MM.1S (cell line): Measurements from ENCODE around the gene FBLN1.

Experiments used
- DNase-seq: peaks from one replicate; pipeline ENCODE4 v3.0.0-alpha.2; 2015
- H2AFZ ChIP-seq: fragments of 300-600 bp; sonication (generic); 2 replicates; pipeline ENCODE4 v1.6.0; 2016; ENCODE audit warnings: antibody characterized with exemption, low read length
- H3F3A ChIP-seq: fragments of 300-600 bp; sonication (generic); 2 replicates; pipeline ENCODE4 v1.6.1; 2016; ENCODE audit warnings: mild to moderate bottlenecking, antibody characterized with exemption, low read length, moderate library complexity, mixed read lengths; ENCODE audit not compliant: insufficient read depth
- H3K27ac ChIP-seq: fragments of 300-600 bp; sonication (generic); 2 replicates; pipeline ENCODE4 v1.5.1; 2016; ENCODE audit warnings: mild to moderate bottlenecking, low read length
- H3K27me3 ChIP-seq: fragments of 300-600 bp; sonication (generic); replicated peaks from 2 replicates; pipeline ENCODE4 v1.6.0; 2016; ENCODE audit warnings: low read length; ENCODE audit not compliant: insufficient read depth
- H3K36me3 ChIP-seq: fragments of 300-600 bp; sonication (generic); replicated peaks from 2 replicates; pipeline ENCODE4 v1.6.1; 2016; ENCODE audit warnings: mild to moderate bottlenecking, low read length, mixed read lengths; ENCODE audit not compliant: insufficient read depth
- H3K4me1 ChIP-seq: fragments of 300-600 bp; sonication (generic); 2 replicates; pipeline ENCODE4 v1.6.1; 2016; ENCODE audit warnings: low read length, mixed read lengths
- H3K4me2 ChIP-seq: fragments of 300-600 bp; sonication (generic); 2 replicates; pipeline ENCODE4 v1.6.0; 2016; ENCODE audit warnings: low read depth, low read length
- H3K4me3 ChIP-seq: fragments of 300-600 bp; sonication (generic); 2 replicates; pipeline ENCODE4 v1.5.1; 2016; ENCODE audit warnings: low read length, mixed read lengths
- H3K79me2 ChIP-seq: fragments of 300-600 bp; sonication (generic); 2 replicates; pipeline ENCODE4 v1.6.1; 2016; ENCODE audit warnings: mixed run types, low read length, mixed read lengths
- H3K9ac ChIP-seq: fragments of 300-600 bp; sonication (generic); 2 replicates; pipeline ENCODE4 v1.6.1; 2016; ENCODE audit warnings: low read length, mixed read lengths
- H3K9me2 ChIP-seq: fragments of 300-600 bp; sonication (generic); replicated peaks from 2 replicates; pipeline ENCODE4 v1.6.1; 2016; ENCODE audit warnings: mild to moderate bottlenecking, low read length, mixed read lengths; ENCODE audit not compliant: insufficient read depth
- H3K9me3 ChIP-seq: fragments of 300-600 bp; sonication (generic); replicated peaks from 2 replicates; pipeline ENCODE4 v1.6.1; 2016; ENCODE audit warnings: mild to moderate bottlenecking, low read length, mixed read lengths; ENCODE audit not compliant: insufficient read depth
- H4K20me1 ChIP-seq: fragments of 300-600 bp; sonication (generic); 2 replicates; pipeline ENCODE4 v1.6.1; 2016; ENCODE audit warnings: mild to moderate bottlenecking, low read length, moderate library complexity, mixed read lengths; ENCODE audit not compliant: insufficient read depth
- CTCF ChIP-seq: fragments of 300-600 bp; sonication (generic); IDR thresholded peaks from 2 replicates; pipeline ENCODE4 v1.5.1; 2016; ENCODE audit warnings: antibody characterized with exemption, low read length, mixed read lengths
- EZH2 ChIP-seq: fragments of 300-600 bp; sonication (generic); optimal IDR thresholded peaks from 2 replicates; pipeline ENCODE3; 2017; ENCODE audit warnings: low read depth, mild to moderate bottlenecking, antibody characterized with exemption, low read length, mixed read lengths
- EZH2phosphoT487 ChIP-seq: fragments of 300-600 bp; sonication (generic); IDR thresholded peaks from 2 replicates; pipeline ENCODE4 v1.6.1; 2018; ENCODE audit warnings: antibody characterized with exemption, low read length

The FBLN1 gene

GRCh38 chr22:45488764-45489370, 13.8 kb upstream of the FBLN1 start:
- H3K9me2 ChIP-seq = no peaks in the 10 kb centered on the region
- no peak overlapping the region for H3K4me3 ChIP-seq
- H3K4me1 ChIP-seq = no peaks in the 10 kb centered on the region
- H2AFZ ChIP-seq = no peak overlapping the region
- no peak for DNase-seq
- H3K27ac ChIP-seq = no peak overlapping the region
- no peak overlapping the region for H3K4me2 ChIP-seq
- peaks cover 92% of the 10 kb centered on the region for H3K27me3 ChIP-seq
- H3K9me3 ChIP-seq = no peaks in the 10 kb centered on the region
- no peak for TF ChIP-seq EZH2phosphoT487
- TF ChIP-seq EZH2 = no peak
- no peak for TF ChIP-seq CTCF
- no peaks in the 10 kb centered on the region for H3K36me3 ChIP-seq
- no peaks in the 10 kb centered on the region for H4K20me1 ChIP-seq
- no peaks in the 10 kb centered on the region for H3F3A ChIP-seq
- no peaks in the 10 kb centered on the region for H3K79me2 ChIP-seq
- no peak overlapping the region for H3K9ac ChIP-seq

GRCh38 chr22:45490836-45491235, 11.8 kb upstream of the FBLN1 start:
- H3F3A ChIP-seq = no peaks in the 10 kb centered on the region
- H3K4me1 ChIP-seq = no peaks in the 10 kb centered on the region
- no peak for TF ChIP-seq CTCF
- TF ChIP-seq EZH2 = no peak
- no peak for TF ChIP-seq EZH2phosphoT487
- no peak overlapping the region for H3K27ac ChIP-seq
- H3K4me2 ChIP-seq = no peak overlapping the region
- H3K36me3 ChIP-seq = no peaks in the 10 kb centered on the region
- no peaks in the 10 kb centered on the region for H3K9me3 ChIP-seq
- peaks cover 85% of the 10 kb centered on the region for H3K27me3 ChIP-seq
- H3K9me2 ChIP-seq = no peaks in the 10 kb centered on the region
- H4K20me1 ChIP-seq = no peaks in the 10 kb centered on the region
- DNase-seq = no peak
- no peak overlapping the region for H2AFZ ChIP-seq
- H3K79me2 ChIP-seq = no peaks in the 10 kb centered on the region
- H3K4me3 ChIP-seq = no peak overlapping the region
- no peak overlapping the region for H3K9ac ChIP-seq

GRCh38 chr22:45491841-45492240, 10.8 kb upstream of the FBLN1 start:
- Histone ChIP-seq H3K27ac (no peak overlapping the region), H3K36me3 (no peaks in the 10 kb centered on the region), H3K9me3 (no peaks in the 10 kb centered on the region), H2AFZ (no peak overlapping the region), H3K4me3 (no peak overlapping the region), H3K4me1 (no peaks in the 10 kb centered on the region), H3K27me3 (peaks cover 89% of the 10 kb centered on the region), H4K20me1 (no peaks in the 10 kb centered on the region), H3K4me2 (no peak overlapping the region), H3F3A (no peaks in the 10 kb centered on the region), H3K9ac (no peak overlapping the region), H3K9me2 (no peaks in the 10 kb centered on the region), H3K79me2 (no peaks in the 10 kb centered on the region)
- DNase-seq = no peak
- no peak for TF ChIP-seq CTCF
- no peak for TF ChIP-seq EZH2
- no peak for TF ChIP-seq EZH2phosphoT487
